Loucy (cell line): Measurements from ENCODE around the gene PTGIS.

Source experiments
- CTCF ChIP-seq: fragments of 200-600 bp; sonication (generic); conservative IDR thresholded peaks from 2 replicates; pipeline ENCODE4 v1.5.1; 2014; ENCODE audit warnings: mild to moderate bottlenecking, antibody characterized with exemption, low read length
- EZH2phosphoT487 ChIP-seq: fragments of 200-600 bp; IDR thresholded peaks from 2 replicates; pipeline ENCODE4 v1.6.1; 2018; ENCODE audit warnings: antibody characterized with exemption, mild to moderate bottlenecking, moderate library complexity, borderline replicate concordance

GRCh38 chr20:49501917-49502316, 66.0 kb downstream of the PTGIS start:
- TF ChIP-seq CTCF (no peak), EZH2phosphoT487 (no peak)
